ENCODE data around the gene KRT3.

The KRT3 gene

GRCh38 chr12:52795694-52796428, at the start of gene KRT3:
Gene KRT3, minus strand, starts transcription at chr12:52796117. Its CDS starts 75 bp downstream, at chr12:52796042.
- no peak for FAIRE-seq

- no peak for FAIRE-seq
These were observed 48.5 kb upstream of the KRT3 start for GRCh38 chr12:52844386-52844785.

- FAIRE-seq = no peak
These were observed 43.7 kb upstream of the KRT3 start for GRCh38 chr12:52839436-52840105.

- FAIRE-seq = no peak
These were observed 42.9 kb upstream of the KRT3 start for GRCh38 chr12:52838609-52839435.

GRCh38 chr12:52837781-52838608, 42.1 kb upstream of the KRT3 start:
- FAIRE-seq = no peak

GRCh38 chr12:52837413-52837741, 41.5 kb upstream of the KRT3 start:
- FAIRE-seq = no peak

GRCh38 chr12:52836491-52837412, 40.8 kb upstream of the KRT3 start:
- FAIRE-seq = no peak

- FAIRE-seq = no peak
These were observed 40.1 kb upstream of the KRT3 start for GRCh38 chr12:52836042-52836466.

GRCh38 chr12:52835271-52836041, 39.5 kb upstream of the KRT3 start:
- FAIRE-seq = no peak

GRCh38 chr12:52834727-52835001, 38.7 kb upstream of the KRT3 start:
- no peak for FAIRE-seq

- FAIRE-seq = no peak
These were observed 38.2 kb upstream of the KRT3 start, which contains the start of gene KRT79 for GRCh38 chr12:52833922-52834726. Gene KRT79, minus strand, starts transcription at chr12:52834311. Its CDS starts 51 bp downstream, at chr12:52834260.

GRCh38 chr12:52832985-52833905, 37.3 kb upstream of the KRT3 start:
- no peak for FAIRE-seq

GRCh38 chr12:52832451-52832850, 36.5 kb upstream of the KRT3 start:
- FAIRE-seq = no peak

GRCh38 chr12:52831251-52831650, 35.3 kb upstream of the KRT3 start:
- FAIRE-seq = no peak

GRCh38 chr12:52829986-52830770, 34.3 kb upstream of the KRT3 start:
- FAIRE-seq = no peak

- FAIRE-seq = no peak
These were observed 32.7 kb upstream of the KRT3 start for GRCh38 chr12:52828591-52829021.

GRCh38 chr12:52828156-52828555, 32.2 kb upstream of the KRT3 start:
- FAIRE-seq = no peak
